IPS-20b (cell line): ENCODE data around the gene CRTC2.
A peak's percentile ranks its signal among the peaks of the same experiment; 100 is the strongest.

Source experiments
- H3K27ac ChIP-seq: one replicate; pipeline ENCODE4 v1.5.1; 2013; ENCODE audit warnings: low read length
- H3K27me3 ChIP-seq: 2 replicates; pipeline ENCODE4 v1.6.1; 2013; ENCODE audit warnings: mild to moderate bottlenecking, low read length, inconsistent platforms; ENCODE audit not compliant: insufficient read depth
- H3K36me3 ChIP-seq: 2 replicates; pipeline ENCODE4 v1.6.1; 2013; ENCODE audit warnings: low read depth, mild to moderate bottlenecking, inconsistent platforms, low read length, moderate library complexity; ENCODE audit not compliant: insufficient read depth
- H3K4me1 ChIP-seq: 2 replicates; pipeline ENCODE4 v1.6.1; 2013; ENCODE audit warnings: mild to moderate bottlenecking, control low read depth, inconsistent platforms, low read length, moderate library complexity; ENCODE audit not compliant: insufficient read depth
- H3K4me3 ChIP-seq: 2 replicates; pipeline ENCODE4 v1.5.1; 2013; ENCODE audit warnings: mild to moderate bottlenecking, low read length, inconsistent platforms
- H3K9ac ChIP-seq: 2 replicates; pipeline ENCODE4 v1.6.1; 2013; ENCODE audit warnings: low read depth, mild to moderate bottlenecking, inconsistent platforms, low read length, moderate library complexity
- H3K9me3 ChIP-seq: 2 replicates; pipeline ENCODE4 v1.6.1; 2013; ENCODE audit warnings: mild to moderate bottlenecking, low read depth, low read length, inconsistent platforms; ENCODE audit not compliant: insufficient read depth

Gene CRTC2

DNA sequence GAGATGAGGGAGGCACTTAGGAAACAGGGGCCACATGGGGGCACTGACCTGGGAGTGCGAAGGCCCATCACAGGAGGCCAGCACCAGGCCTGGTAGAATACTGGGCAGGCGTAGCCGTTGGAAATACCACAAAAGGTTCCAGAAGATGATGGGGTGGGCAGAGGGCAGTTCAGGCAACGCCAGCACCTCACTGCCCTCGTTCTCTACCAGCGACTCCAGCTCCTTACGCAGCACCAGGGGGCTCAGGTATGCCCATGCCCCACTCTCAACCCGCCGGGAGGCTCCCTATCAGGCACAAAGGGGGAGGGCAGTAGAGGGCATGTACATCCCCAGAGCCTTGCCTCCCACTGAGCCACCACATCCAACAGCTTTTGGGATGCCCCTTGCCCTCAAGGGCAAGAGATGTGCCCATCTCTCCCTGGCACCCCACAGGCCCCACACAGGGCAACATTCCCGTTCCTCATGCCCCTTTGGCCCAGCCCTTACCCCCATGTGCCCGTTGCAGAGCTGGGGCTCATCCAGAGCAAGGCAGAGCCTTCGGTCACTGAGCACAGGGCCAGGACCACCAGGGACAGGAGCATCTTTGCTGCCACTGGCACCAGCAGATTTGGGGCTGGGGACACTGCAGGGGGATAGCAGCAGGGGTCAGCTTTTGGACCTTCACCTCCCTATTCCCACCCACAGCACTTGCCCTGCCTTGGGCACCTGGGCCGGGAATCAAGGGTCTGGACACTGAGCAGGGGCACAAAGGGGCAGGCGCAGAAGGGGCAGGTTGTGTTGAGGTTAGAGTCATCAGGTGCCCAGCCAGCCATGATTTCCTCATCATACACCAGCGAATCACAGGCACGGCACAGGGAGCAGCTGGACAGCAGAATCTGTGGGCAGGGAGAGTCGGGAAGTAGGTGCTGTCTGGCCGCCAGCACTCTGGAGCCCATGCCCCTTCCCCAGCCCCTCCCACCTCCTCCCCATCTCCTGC lies 26.0 kb downstream of the CRTC2 start:
- Histone ChIP-seq H3K27me3 (no peaks in the 10 kb centered on the region), H3K4me3 (no peak overlapping the region), H3K9me3 (no peaks in the 10 kb centered on the region), H3K36me3 (peaks cover 73% of the 10 kb centered on the region), H3K9ac (no peak overlapping the region), H3K4me1 (no peaks in the 10 kb centered on the region), H3K27ac (no peak overlapping the region)

DNA sequence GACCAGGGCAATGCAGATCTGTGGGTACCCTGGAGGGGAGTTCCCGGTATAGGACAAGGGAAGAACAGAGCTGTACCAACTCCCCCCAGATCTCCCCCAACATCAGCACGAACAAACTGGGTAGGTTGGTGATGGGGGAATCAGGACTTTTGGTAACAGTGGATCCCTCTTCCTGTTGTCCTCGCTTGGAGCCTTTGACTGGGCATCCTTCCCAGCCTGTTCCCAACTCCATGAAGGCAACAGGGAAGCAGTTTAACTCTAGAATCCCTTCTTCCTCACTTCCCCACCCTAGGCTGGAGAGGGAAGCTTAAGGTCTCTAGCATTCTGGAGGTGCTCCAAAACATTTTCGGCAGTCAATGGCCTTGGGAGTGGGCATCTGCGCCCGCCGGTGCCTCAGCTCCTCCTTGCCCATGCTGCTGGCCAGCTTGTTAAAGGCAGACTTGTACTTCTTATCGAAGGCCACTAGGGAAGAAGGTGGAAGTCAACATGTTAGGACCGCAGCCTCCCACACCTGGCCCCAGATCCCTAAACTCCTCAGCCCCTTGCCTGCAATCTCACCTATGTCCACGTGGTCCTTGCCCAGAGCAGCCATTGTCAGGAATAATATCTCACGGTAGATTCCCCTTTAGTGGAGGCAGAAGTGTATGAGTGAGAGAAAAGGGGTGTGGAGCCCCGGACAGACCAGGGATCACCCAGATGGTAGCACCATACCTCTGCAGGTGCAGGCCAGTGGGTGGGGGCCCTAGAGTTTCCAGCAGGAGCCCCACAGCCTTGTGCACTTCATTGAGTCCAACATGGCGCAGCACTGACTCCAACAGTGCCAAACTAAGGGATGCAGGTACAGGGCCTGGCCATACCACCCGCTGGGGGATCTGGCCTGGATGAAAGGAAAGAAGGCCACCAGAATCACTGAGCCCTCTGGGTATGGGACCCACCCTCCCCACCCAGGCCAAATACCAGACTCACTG lies 28.1 kb downstream of the CRTC2 start:
- Histone ChIP-seq H3K4me1 (no peaks in the 10 kb centered on the region), H3K27ac (no peak overlapping the region), H3K9me3 (no peaks in the 10 kb centered on the region), H3K36me3 (peaks cover 52% of the 10 kb centered on the region), H3K9ac (no peak overlapping the region), H3K27me3 (no peaks in the 10 kb centered on the region), H3K4me3 (no peak overlapping the region)

DNA sequence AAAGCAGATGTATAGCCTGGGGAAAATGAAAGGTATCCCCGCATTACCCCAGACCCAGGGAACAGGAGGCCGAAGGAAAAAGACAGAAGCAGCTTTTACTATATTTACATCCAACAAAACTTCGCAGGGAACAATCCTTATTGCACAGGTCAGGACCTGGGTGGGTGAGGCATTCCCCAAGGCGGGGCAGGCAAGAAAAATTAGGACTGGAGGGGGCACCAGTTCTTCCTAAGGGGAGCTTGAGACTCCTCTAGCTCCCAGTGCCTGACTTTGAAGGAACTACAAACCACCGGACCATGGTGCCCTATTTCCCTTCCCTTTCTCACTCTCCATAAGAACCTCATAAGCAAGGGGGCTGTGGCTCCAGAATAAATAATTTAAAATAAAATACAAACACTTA lies 29.0 kb downstream of the CRTC2 start:
- Histone ChIP-seq H3K27ac (no peak overlapping the region), H3K27me3 (no peaks in the 10 kb centered on the region), H3K4me3 (no peak overlapping the region), H3K36me3 (peaks cover 45% of the 10 kb centered on the region), H3K9ac (no peak overlapping the region), H3K4me1 (no peaks in the 10 kb centered on the region), H3K9me3 (no peaks in the 10 kb centered on the region)

DNA sequence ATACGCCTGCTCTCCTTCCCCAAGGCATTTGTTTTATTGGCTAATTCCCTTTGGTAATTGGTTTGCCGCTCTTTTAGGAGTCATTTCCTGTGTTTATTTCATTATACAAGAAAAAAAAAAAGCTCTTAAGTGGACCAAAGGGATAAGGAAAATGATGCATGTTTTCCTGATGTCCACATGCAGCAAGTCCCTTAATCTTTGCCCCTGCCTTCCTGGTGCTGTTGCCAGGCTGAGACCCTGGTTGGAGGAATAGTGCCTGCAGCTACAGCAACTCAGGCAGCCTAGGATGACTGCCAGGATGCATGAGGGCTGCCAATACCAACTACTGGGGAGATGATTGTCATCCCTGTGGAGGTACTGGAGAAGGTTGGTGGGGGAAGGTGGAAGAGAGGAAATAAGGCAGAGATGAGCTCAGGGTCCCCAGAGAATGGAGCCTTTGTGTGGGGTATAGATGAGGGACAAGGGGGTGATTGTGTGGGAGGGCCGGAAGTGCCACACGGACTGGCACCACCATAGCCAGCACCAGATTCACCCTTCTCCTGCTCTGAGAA lies 29.5 kb downstream of the CRTC2 start:
- no peaks in the 10 kb centered on the region for H3K4me1 ChIP-seq
- no peaks in the 10 kb centered on the region for H3K9me3 ChIP-seq
- no peak overlapping the region for H3K27ac ChIP-seq
- H3K4me3 ChIP-seq: no peak overlapping the region
- no peak overlapping the region for H3K9ac ChIP-seq
- peaks cover 39% of the 10 kb centered on the region for H3K36me3 ChIP-seq
- no peaks in the 10 kb centered on the region for H3K27me3 ChIP-seq

DNA sequence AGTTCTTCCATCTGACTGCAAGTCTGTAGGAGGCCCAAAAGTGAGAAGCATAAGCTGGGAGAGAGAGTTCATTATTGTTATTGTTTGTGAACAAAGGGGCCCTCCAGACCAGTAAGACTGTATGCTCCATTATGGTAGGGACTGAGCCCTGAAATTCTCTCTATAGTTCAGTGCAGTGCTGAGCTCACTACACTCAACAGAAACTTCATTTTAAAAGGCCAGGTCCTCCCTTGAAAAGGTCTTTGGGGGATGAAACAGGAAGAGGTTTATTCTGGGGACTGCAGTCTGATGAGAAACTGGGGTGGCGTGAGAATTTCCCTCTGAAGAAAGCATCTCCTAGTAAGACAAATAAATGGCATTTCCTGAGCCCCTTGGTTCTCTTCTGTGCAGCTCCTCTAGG lies 30.2 kb downstream of the CRTC2 start:
- Histone ChIP-seq H3K9me3 (no peaks in the 10 kb centered on the region), H3K36me3 (peaks cover 33% of the 10 kb centered on the region; the same call in 1 of the 2 replicates), H3K4me3 (no peak overlapping the region), H3K27ac (no peak overlapping the region), H3K9ac (no peak overlapping the region), H3K27me3 (no peaks in the 10 kb centered on the region), H3K4me1 (no peaks in the 10 kb centered on the region)

DNA sequence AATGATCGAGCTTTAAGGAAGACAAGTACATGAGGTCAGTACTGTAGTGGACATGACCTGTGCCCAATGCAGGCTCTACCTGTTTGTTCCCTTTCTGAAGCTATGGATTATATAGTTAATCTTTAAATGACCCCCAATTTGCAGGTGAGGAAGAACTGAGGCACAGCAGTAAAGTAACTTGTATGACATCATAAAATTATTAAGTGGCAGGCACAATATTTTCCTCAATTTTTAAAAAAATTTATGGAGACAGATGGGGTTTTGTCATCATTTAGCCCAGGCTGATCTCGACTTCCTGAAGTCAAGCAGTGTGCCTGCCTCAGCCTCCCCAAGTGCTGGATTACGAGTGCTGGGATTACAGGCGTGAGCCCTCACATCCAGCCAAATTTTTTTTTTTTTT lies 32.0 kb downstream of the CRTC2 start:
- no peaks in the 10 kb centered on the region for H3K9me3 ChIP-seq
- no peak overlapping the region for H3K9ac ChIP-seq
- H3K36me3 ChIP-seq: peaks cover 19% of the 10 kb centered on the region; the same call in 1 of the 2 replicates
- H3K27ac ChIP-seq: no peak overlapping the region
- H3K4me3 ChIP-seq: no peak overlapping the region
- no peaks in the 10 kb centered on the region; the same call in 1 of the 2 replicates for H3K4me1 ChIP-seq
- H3K27me3 ChIP-seq: no peaks in the 10 kb centered on the region

DNA sequence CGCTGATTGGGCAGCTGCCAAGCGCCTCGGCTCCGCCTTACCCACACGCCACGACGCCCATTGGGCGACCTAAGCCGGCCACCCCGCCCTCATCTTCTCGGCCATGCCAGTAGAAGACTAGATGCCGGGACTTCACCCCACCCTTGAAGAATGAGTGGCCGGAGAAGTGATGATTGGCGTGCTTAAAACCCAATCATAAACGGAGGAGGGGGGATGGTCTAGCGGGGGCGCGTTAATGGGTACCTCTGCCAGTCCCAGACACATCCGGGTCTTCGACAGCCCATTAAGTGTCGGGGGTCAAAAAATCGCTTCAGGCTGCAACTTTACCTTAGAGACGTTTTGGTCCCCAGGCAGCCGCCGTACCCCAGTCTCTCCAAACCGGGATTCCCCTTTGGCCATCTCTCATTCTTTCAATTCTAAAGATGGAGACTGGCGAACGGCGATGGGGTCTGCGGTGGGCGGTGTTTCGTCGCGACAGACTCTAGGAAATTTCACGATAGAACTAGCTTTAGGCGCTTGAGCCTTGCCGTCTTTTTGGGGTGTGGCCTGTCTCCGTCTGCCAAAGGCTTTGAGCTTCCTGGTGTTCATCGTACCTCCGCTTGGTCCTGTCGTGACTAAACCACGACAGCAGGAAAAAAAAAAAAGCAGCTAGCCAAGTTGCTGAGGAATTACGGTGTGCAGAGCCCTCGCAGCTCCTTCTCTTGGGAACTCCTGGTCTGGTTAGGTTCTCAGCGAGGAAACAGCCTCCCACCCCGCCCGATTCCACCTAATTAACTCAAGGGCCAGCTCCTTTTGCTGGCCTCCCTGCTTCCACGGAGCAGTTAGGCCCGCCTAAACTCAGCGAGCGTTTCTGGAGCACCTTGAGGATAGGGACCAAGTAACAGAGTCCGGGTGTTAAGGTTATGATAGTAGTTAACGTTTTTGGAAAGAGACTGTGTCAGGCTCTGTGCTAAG lies 35.2 kb downstream of the CRTC2 start, which contains the start of gene GATAD2B:
TSS of gene GATAD2B (minus strand) at position 1 of the 954 bp plus-strand sequence. CDS start 94,625 bp downstream, outside the sequence.
- peak within 1 kb of the TSS; percentile 96 for H3K9ac ChIP-seq
- no peaks in the 10 kb centered on the region for H3K9me3 ChIP-seq
- peaks cover 5% of the 10 kb centered on the region; the same call in 1 of the 2 replicates for H3K36me3 ChIP-seq
- peak within 1 kb of the TSS; percentile 90 for H3K27ac ChIP-seq
- H3K27me3 ChIP-seq: no peaks in the 10 kb centered on the region
- peaks cover 15% of the 10 kb centered on the region for H3K4me1 ChIP-seq
- peak within 1 kb of the TSS; percentile 94 for H3K4me3 ChIP-seq

DNA sequence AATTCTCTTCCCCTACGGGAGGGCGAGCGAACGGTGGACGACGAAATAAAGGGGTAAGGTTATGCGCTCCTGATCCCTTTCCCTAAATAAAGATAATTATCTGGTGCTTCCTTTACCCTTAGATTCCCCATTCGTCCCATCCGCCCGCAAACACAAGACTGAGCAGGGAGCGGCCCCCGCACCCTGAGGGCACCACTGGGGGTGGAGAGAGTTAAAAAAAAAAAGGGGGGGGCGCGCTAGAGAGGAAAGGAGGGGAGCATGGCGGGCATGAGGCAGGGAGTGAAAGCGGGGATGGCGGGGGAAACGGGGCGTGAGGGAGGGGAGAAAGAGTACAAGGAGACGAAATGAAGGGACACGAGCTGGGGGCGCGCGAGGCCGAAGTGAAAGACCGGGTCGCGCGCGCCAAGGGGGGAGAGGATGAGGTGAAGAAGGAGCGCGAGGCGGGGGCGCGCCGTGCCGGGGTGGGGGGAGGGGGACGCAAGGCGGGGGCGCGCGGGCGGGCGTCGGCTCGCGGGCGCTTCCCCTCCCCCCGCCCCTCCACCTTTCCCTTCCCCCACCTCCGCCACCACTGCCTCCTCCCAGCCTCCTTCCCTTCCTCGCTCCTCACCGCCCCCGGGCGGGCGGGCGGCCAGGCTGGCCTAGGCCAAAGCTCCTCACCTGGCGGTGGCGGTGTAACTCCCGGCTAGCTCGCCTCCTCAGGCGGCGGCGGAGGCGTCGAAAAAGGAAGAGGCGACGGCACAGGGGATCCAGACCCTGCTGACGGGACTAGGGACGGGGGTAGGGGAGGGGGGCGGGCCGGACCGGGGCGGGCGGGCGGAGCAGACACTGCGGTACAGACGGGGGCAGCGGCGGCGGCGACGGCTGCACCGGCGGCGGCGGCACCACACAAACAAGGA lies 36.1 kb downstream of the CRTC2 start:
- Histone ChIP-seq H3K27me3 (no peaks in the 10 kb centered on the region), H3K27ac (peak overlapping the region; percentile 90), H3K4me1 (peaks cover 15% of the 10 kb centered on the region)

DNA sequence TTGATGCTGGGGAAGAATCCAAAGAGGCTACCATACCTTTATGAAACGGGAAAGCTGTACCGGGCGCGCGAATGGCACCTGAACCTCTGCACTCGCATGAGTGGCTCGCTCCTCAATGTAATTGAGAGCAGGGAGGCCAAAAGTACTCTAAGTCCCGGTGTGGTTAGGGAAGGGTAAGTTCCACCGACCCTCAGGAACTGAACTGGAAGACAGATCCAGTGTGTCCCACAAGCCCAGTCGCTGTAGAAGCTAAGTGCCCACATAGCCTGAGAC lies 36.7 kb downstream of the CRTC2 start:
- H3K27me3 ChIP-seq: no peaks in the 10 kb centered on the region
- peak overlapping the region; percentile 96 for H3K9ac ChIP-seq
- peak overlapping the region; percentile 94 for H3K4me3 ChIP-seq
- H3K36me3 ChIP-seq: peaks cover 9% of the 10 kb centered on the region; the same call in 1 of the 2 replicates
- peaks cover 15% of the 10 kb centered on the region for H3K4me1 ChIP-seq
- H3K27ac ChIP-seq: peak overlapping the region; percentile 90
- H3K9me3 ChIP-seq: no peaks in the 10 kb centered on the region

More for the DNA sequence above, 36.1 kb downstream of the CRTC2 start:
- Histone ChIP-seq H3K9ac (peak overlapping the region; percentile 96), H3K36me3 (peaks cover 9% of the 10 kb centered on the region; the same call in 1 of the 2 replicates), H3K9me3 (no peaks in the 10 kb centered on the region), H3K4me3 (peak overlapping the region; percentile 94)
